GM20431 (cell line): ENCODE measurements around the gene SLC25A44.

Source experiments
- in situ Hi-C: fragments of 300-500 bp; cut with MseI, MboI; formaldehyde crosslinking; loops from one replicate; pipeline ENCODE4 v1.15.0; 2020; ENCODE audit warnings: low sequenced_read_pairs; ENCODE audit not compliant: unreplicated experiment

Gene SLC25A44

DNA sequence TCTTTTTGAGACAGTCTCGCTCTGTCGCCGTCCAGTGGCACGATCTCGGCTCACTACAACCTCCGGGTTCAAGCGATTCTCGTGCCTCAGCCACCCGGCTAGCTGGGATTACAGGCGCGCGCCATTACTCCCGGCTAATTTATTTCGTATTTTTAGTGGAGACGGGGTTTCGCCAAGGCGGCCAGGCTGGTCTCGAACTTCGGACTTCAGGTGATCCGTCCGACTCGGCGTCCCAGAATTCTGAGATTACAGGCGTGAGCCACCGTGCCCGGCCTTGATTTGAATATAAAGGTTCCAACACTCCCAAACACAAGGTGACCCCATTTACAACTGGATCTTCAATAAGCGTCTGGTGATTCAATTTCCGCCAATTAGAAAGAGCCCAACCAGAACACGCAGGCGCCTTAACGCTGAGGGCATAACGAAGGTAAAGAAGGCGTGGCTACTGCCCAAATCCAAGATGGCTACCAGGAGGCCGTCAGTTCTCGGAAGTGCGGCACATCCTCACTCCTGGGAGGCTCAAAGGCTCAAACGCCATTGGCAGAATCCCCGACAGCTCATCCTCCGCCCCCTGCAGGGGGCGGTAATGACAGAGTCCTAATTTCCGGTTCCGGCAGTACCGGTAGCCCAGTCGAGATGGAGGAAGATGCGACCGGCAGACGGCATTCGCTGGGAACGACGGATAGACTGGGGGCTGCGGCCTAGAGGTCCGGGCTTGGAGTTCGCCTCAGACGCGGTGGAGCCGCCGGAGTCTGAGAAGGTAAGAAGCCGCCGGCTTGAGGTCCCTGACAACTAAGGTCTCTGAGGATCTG lies at the start of gene SLC25A44:
Gene SLC25A44 (plus strand): TSS at position 617 of the 812 bp plus-strand sequence. CDS start 5,744 bp downstream, outside the sequence.
- in situ Hi-C loops, result no loop called here

GRCh38 chr1:156144742-156145141 lies 49.2 kb upstream of the SLC25A44 start:
- in situ Hi-C loops, result loop anchor here (10.0 kb wide), 1 partner anchor 180 kb away; no protein-coding TSS in a partner anchor

GRCh38 chr1:156145650-156146019 lies 48.3 kb upstream of the SLC25A44 start:
- in situ Hi-C loops, result loop anchor here (10.0 kb wide), 1 partner anchor 179 kb away; no protein-coding TSS in a partner anchor

DNA sequence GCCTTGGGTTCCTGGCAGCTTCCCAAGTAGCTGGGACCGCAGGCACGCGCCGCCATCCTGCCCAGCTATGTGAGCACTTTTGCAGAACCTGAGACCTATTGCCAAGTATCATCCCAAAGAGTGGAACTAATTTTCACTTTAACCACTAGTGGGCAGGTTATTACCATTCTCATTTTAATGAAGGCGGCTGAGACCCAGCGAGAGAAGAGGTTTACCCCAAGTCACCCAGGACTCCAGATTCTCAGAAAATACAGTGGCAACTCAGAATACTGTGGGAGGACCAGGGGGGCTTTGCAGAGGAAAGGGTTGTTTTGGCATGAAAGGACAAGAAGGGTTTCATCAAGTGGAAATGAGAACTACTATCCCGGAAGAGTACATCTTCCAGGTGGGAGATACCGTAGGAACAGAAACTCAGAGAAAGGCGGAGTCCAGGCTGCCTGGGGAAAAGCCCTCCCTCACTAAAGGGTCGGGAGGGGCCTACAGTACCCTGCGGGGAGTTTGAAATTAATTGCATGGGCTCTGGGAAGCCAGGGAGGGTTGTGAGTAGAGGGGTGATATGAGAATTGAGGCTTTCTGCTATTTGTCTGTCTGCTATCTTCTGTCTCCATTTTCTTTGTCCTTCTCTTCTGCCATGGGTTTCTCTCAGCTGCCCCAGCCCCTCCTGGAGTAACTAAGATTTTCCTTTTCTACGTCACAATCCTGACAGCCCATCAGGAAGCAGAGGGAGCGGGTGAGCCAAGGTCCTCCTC lies 47.7 kb upstream of the SLC25A44 start:
- in situ Hi-C loops, result loop anchor here (10.0 kb wide), 1 partner anchor 179 kb away; no protein-coding TSS in a partner anchor

DNA sequence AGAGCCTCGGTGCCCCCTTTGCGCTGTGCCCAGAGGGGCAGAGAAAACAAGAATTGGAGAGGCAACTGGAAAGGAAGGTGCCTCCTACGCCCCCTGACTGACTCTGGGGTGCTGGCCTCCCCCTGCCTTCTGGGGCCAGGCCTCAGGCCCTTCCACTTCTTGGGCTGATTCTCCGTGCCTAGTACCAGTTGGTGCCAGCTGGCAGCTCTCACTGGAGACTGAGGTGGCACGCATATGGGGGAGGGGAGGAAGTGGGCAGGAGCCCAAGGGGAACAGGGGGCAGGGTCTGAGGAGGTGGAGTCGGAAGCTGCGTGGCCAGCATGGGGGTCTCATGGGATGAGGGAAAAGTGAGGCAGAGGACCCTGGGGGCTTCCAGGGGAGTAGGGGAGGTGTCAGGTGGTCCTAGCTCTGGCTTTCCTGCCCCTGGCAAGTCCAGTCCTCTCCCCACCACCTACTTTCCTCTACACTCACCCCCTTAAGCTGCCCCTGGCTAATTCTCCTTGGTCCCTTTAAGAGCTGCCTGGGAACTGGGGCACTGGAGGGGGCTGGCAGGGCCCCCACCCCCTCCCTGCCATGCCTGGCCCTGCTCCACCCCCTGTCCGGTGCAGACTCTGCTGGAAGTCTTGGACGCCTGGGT lies 47.0 kb upstream of the SLC25A44 start:
- in situ Hi-C loops, result loop anchor here (10.0 kb wide), 1 partner anchor 178 kb away; no protein-coding TSS in a partner anchor

DNA sequence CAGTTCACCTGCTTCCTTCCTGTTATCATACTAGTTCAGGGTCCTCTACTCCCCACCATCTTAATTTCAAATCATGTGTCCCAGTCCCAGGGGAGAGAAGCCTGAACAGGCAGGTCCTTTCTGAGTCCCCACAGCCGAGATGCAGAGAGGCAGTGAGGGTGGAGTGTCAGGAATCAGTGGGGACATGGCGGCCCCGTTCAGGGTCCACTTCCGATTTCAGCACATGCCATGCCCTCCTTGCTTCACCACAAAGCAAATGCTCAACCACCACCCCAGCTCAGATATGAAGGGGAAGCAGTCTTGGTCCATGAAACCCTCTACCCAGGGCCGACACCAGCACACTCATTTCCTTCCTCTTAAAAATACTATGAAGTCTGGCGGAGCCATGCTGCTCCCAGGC lies 45.7 kb upstream of the SLC25A44 start:
- in situ Hi-C loops, result loop anchor here (10.0 kb wide), 1 partner anchor 177 kb away; no protein-coding TSS in a partner anchor

DNA sequence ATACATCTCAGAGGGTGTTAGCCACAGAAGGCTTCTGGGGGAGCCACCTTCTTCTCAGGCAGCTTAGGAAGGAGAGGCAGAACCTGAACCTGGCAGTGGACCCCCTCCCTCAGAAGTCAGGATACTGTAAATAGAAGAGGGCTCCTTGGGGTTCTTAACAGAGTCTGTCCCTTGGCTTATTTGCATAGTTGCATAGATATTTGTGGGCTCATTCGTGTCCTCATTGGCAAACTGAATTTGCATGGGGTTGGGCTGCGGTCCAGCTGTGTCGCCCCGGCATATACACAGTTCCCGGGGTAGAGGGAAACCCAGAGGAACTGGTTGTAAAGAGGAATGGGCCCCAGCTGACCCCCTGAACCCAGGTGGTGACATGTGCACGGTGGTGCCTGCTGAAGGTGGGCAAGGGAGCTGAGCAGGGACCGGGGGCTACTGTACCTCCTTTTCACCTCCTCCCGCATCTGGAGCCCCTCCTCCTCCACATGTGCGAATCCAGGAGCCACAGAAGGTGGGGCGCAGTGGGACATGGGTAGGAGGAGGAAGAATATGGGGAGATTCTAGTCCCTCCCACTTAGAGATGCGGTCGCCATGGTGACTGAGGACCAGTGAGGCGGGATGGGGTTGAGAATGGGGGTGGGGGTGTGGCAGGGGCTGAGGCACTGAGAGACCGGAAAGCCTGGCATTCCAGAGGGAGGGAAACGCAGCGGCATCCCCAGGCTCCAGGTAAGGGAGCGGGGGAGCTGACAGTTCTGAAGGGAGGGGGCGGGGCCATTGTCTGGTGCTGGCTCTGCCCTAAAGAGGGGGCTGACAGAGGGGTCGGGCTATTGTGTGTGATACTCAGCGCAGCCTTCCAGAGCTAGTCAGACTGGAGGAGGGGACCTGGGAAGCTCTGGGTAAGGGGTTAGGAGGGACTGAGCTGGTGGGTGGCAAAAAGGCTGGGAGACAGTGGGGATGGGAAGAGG lies 44.3 kb upstream of the SLC25A44 start:
- in situ Hi-C loops, result loop anchor here (10.0 kb wide), 1 partner anchor 175 kb away; no protein-coding TSS in a partner anchor

DNA sequence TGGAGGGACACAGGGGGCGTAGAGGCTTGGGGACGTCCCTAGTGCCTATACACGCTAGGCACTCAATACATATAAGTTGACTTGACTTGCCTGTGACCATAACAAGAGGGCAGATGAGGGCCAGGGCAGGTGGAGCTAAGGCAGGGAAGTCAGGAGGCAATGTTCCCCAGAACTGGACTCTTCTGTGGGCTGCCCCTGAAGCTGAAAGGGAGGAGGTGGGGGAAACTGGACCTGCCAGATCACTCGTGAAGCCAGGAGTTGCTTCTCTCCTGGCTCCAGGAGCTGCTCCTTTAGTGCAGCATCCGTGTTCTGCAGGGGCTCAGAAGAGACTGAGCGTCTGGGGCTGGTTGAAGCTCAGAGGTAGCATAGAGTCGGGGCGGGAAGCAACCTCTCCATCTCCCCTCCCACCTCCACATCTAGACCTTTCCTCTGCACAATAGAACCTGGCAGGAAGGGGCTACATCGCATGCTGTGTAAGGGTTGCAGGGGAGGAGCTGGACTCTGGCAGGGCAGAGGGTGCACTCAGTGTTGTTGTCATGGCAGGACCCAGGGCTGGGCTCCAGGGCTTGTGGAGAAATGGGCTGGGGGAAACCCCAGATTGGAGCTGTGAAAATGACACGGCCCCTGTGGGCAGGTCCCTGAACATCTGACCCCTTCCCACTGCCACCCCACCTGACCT lies 43.4 kb upstream of the SLC25A44 start:
- in situ Hi-C loops, result no loop called here

GRCh38 chr1:156151093-156151688 lies 42.7 kb upstream of the SLC25A44 start:
- in situ Hi-C loops, result no loop called here

DNA sequence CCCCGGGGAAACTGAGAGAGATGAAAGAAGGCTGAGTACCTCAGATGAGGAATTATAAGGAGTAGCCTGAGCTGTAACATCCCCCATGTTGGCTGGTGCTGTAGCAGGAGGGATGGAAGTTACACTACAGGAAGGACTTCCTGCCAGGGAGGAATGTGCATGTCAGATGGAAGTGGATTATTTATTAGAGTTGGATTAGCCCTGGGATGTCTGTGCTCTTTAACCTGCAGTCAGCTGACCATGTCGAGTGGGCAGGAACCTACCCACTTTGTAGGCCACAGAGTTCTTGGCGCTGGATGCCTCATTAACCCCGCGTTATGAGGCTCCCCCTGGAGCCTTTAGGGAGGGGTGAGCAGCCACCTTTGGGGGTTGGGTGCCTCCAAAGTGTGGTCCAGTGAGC lies 41.3 kb upstream of the SLC25A44 start:
- in situ Hi-C loops, result no loop called here

GRCh38 chr1:156153362-156153761 lies 40.5 kb upstream of the SLC25A44 start, which contains the start of gene SEMA4A:
Gene SEMA4A, plus strand, starts transcription at chr1:156153585. Its CDS starts 994 bp downstream, at chr1:156154579.
- in situ Hi-C loops, result no loop called here

DNA sequence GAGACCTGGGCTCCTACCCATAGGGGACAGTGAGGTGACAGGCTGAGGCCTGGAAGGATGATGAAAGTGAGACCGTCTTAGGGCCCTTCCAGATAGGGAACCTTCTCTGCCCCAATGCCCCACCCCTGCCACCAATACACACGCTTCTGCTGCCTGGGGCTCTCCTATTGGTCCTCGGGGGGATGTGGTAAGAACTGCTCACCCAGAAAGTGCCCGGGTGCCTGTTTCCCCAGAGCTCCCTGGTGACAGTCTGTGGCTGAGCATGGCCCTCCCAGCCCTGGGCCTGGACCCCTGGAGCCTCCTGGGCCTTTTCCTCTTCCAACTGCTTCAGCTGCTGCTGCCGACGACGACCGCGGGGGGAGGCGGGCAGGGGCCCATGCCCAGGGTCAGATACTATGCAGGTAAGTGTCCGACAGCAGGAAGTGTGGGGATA lies 39.6 kb upstream of the SLC25A44 start:
- in situ Hi-C loops, result no loop called here

GRCh38 chr1:156155756-156156510 lies 38.0 kb upstream of the SLC25A44 start:
- in situ Hi-C loops, result no loop called here

- in situ Hi-C loops, result no loop called here
Observed at GRCh38 chr1:156157506-156157905, 36.4 kb upstream of the SLC25A44 start.

- in situ Hi-C loops, result no loop called here
Observed at GRCh38 chr1:156157966-156158365, 35.9 kb upstream of the SLC25A44 start.

- in situ Hi-C loops, result no loop called here
Observed at GRCh38 chr1:156160000-156160742, 33.7 kb upstream of the SLC25A44 start.

GRCh38 chr1:156160743-156161171 lies 33.1 kb upstream of the SLC25A44 start:
- in situ Hi-C loops, result no loop called here
